Endothelial cell of umbilical vein (primary cell): ENCODE measurements around the gene SST.

Experiments used
- EZH2 ChIP-seq: IDR thresholded peaks from 2 replicates; pipeline ENCODE4 v1.6.1; 2012; ENCODE audit warnings: borderline replicate concordance, low read depth, mild to moderate bottlenecking, moderate library complexity, low read length, inconsistent platforms; ENCODE audit not compliant: severe bottlenecking
- FOS ChIP-seq: IDR thresholded peaks from 2 replicates; pipeline ENCODE4 v1.6.1; 2011; ENCODE audit warnings: mild to moderate bottlenecking, low read length, moderate library complexity, borderline replicate concordance; ENCODE audit not compliant: insufficient read depth
- GATA2 ChIP-seq: IDR thresholded peaks from 2 replicates; pipeline ENCODE4 v1.7.0; 2011; ENCODE audit warnings: low read depth, mild to moderate bottlenecking, moderate library complexity, mixed read lengths, low read length; ENCODE audit not compliant: insufficient read length, insufficient read depth
- JUN ChIP-seq: IDR thresholded peaks from 2 replicates; pipeline ENCODE4 v1.6.1; 2011; ENCODE audit warnings: borderline replicate concordance, low read depth; ENCODE audit not compliant: insufficient read length, insufficient read depth
- POLR2A ChIP-seq: IDR thresholded peaks from 2 replicates; pipeline ENCODE4 v1.6.1; 2012; ENCODE audit warnings: low read depth, mild to moderate bottlenecking, control low read depth, low read length
- POLR2AphosphoS5 ChIP-seq: IDR thresholded peaks from 2 replicates; pipeline ENCODE4 v1.6.1; 2012; ENCODE audit warnings: low read depth, mild to moderate bottlenecking, control low read depth, low read length, moderate library complexity; ENCODE audit not compliant: insufficient read depth
- TF ChIP-seq, protein P1 (sequence below), 2 donors: IDR thresholded peaks; 1 replicate in 1 of 2; 2 replicates in 1 of 2; pipeline ENCODE4 v1.5.1; 2011; ENCODE audit warnings: low read length in 2 of 2, mild to moderate bottlenecking in 2 of 2, moderate library complexity in 2 of 2, control low read depth in 1 of 2, inconsistent platforms in 1 of 2, low read depth in 1 of 2; ENCODE audit not compliant: insufficient read depth in 1 of 2; ENCODE audit errors: extremely low read depth in 1 of 2
- TF ChIP-seq, protein P2 (sequence below): IDR thresholded peaks from 2 replicates; pipeline ENCODE4 v1.6.1; 2011; ENCODE audit not compliant: insufficient read depth, insufficient read length

DNA sequence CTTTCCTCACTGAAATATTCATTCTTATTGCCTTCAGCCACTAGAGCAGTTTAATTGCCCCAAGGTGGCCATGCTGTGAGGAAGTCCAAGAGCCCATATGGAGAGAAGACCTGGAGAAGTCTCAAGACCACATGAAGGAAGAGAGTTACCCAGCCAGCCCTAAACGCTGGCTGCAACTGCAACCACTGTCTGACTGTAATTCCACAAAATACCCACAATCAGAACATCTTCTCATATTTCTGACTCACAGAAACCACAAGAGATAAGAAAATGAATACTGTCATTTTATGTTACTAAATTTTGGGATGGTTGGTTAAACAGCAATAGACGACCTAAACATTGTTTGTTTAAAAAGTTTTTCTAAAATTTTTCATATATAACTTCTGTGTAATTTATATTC lies 14.7 kb upstream of the SST start:
- TF ChIP-seq, protein P1, sequence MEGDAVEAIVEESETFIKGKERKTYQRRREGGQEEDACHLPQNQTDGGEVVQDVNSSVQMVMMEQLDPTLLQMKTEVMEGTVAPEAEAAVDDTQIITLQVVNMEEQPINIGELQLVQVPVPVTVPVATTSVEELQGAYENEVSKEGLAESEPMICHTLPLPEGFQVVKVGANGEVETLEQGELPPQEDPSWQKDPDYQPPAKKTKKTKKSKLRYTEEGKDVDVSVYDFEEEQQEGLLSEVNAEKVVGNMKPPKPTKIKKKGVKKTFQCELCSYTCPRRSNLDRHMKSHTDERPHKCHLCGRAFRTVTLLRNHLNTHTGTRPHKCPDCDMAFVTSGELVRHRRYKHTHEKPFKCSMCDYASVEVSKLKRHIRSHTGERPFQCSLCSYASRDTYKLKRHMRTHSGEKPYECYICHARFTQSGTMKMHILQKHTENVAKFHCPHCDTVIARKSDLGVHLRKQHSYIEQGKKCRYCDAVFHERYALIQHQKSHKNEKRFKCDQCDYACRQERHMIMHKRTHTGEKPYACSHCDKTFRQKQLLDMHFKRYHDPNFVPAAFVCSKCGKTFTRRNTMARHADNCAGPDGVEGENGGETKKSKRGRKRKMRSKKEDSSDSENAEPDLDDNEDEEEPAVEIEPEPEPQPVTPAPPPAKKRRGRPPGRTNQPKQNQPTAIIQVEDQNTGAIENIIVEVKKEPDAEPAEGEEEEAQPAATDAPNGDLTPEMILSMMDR (IDR thresholded peaks at IDR 0.05; ENCODE audit: extremely low read depth in 1 of 2, insufficient read depth in 1 of 2, low read depth in 1 of 2, low read length in 2 of 2), result no peak
- TF ChIP-seq POLR2A (no peak), EZH2 (no peak), FOS (no peak), POLR2AphosphoS5 (no peak), JUN (no peak), GATA2 (no peak)
- TF ChIP-seq, protein P2, sequence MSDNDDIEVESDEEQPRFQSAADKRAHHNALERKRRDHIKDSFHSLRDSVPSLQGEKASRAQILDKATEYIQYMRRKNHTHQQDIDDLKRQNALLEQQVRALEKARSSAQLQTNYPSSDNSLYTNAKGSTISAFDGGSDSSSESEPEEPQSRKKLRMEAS, result no peak
